ENCODE measurements around the gene PPP1R13L.

DNA sequence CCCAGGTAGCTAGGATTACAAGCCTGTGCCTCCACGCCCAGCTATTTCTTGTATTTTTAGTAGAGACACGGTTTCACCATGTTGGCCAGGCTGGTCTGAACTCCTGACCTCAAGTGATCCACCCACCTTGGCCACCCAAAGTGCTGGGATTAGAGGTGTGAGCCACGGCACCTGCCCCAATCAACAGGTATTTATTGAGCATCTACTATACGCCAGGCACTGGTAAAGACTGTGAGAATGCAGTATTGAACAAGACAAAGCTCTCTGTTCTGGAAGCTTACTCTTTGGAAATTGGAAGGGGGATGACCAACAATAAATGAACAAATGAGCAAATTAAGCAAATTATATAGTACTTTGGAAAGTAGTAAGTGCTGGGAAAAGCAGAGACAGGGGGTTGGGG lies 40.3 kb upstream of the PPP1R13L start:
- no peak for TF ChIP-seq POLR2A (IDR thresholded peaks at IDR 0.05)
- TF ChIP-seq, protein P1, sequence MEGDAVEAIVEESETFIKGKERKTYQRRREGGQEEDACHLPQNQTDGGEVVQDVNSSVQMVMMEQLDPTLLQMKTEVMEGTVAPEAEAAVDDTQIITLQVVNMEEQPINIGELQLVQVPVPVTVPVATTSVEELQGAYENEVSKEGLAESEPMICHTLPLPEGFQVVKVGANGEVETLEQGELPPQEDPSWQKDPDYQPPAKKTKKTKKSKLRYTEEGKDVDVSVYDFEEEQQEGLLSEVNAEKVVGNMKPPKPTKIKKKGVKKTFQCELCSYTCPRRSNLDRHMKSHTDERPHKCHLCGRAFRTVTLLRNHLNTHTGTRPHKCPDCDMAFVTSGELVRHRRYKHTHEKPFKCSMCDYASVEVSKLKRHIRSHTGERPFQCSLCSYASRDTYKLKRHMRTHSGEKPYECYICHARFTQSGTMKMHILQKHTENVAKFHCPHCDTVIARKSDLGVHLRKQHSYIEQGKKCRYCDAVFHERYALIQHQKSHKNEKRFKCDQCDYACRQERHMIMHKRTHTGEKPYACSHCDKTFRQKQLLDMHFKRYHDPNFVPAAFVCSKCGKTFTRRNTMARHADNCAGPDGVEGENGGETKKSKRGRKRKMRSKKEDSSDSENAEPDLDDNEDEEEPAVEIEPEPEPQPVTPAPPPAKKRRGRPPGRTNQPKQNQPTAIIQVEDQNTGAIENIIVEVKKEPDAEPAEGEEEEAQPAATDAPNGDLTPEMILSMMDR (IDR thresholded peaks at IDR 0.05): no peak

Data from heart left ventricle (tissue), 13 donors.